ENCODE results near the gene B4GALT2.

B4GALT2 gene

DNA sequence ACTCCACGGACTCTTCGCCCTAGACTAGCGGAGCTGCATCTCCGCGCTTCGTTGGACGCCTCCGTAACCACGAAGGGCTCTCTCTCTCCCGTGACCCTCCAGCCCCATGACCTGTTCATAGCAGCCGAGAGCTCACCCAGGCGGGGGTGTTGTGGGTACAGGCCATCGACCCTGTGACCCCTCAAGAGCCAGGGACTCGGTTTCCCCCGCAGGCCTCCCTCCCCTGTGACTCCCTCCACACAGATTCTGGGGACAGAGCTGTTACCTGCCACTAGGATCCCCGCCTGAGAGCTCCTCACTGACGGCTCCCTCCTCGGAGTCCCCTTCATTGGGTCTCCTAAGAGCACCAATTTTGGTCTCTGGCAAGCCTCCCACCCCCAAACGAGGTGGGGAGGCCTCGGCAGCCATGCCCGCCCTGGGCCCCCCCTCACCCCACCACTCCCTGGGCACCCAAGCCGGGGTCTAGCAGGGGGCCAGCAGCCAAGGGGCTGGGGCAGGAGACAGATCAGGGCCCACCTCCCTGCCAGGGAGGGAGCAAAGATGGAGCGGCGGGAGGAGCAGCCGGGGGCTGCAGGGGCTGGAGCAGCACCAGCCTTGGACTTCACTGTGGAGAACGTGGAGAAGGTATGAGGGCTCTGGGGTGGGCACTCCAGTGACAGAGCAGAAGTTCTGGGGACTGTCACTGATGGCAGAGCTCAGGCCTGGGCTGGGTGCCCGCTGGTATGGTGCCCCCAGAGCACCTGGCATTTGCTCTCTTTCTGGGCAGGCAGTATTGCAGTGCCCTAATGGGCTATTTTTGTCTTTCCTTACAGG is 31.7 kb upstream of the B4GALT2 start:
- DNase-seq = no peak

DNA sequence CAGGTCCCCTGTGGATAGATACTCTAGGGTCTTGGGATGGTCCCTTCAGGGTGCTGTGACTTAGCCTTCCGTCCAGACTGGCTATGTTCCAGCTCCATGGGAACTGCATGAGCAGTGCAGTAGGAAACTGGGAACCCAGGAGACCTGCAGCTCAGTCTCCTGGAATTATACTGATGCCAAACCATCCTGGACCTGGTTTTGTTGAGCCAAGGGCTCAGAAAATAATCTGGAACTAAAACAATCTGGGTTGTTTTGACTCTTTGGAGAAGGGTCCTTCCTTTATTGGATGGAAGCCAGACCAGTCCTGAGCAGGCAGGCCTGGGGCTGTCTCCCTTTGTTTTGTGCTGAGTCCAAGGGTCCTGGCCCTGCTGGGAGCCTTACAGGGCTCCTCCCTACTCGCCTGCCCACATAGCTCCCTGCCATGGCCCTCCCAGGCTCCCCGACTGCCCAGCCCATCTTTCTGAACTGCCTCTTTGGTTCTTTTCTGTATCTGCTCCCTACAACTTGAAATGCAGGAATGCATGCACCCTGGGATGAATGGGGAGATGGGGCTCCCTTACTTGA is 31.1 kb upstream of the B4GALT2 start:
- no peak for DNase-seq

DNA sequence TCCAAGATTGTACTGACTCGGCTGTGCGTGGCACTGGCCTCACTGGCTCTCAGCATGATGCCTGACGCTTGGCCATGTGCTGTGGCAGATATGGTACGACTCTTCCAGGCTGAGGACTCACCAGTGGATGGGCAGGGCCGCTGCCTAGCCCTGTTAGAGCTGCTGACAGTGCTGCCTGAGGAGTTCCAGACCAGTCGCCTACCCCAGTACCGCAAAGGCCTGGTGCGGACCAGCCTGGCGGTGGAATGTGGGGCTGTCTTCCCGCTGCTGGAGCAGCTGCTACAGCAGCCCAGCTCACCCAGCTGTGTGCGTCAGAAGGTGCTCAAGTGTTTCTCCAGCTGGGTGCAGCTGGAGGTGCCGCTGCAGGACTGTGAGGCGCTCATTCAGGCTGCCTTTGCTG is 29.3 kb upstream of the B4GALT2 start:
- DNase-seq = no peak

DNA sequence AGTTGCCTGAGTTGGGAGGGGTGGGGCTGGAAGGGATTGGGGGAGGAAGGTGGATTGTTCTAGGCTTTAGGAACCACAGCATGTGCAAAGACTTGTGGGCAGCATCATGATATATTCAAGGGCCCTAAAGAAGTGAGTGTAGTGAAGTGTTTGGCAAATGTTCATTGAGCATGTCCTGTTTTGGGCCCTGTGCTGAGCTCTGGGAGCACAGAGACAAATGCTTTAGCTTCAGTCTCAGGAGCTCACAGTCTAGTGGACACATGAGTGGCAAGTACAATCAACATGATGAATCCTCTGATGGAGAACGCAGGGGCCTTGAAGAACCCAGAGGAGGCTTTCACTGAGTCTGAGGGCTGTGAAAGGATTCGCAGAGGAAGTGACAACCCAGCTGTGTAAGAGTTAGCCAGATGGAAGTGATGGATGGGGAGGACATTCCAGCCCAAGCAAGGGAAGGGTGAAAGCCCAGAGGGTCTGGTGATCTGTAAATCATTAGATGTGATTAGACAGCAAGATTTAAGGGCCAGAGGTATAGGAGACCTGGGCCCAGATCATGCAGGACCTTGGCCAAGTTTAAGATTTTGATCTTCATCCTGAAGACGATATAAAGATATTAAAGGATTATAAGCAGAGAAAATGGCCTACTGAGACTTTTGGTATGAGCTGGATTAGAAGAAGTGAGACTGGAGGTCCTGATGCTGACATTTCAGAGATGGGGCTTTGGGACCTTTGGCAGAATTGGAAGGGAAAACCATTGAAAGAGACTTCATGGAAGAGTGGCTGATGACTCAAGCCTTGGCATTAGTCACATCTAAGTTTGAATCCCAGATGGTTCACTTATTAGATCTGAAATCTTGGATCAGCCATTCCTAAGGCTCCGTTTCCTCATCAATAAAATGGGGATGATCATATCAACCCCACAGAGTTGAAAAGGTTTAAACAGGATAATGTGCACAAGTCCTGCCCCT is 27.7 kb upstream of the B4GALT2 start:
- DNase-seq = no peak

DNA sequence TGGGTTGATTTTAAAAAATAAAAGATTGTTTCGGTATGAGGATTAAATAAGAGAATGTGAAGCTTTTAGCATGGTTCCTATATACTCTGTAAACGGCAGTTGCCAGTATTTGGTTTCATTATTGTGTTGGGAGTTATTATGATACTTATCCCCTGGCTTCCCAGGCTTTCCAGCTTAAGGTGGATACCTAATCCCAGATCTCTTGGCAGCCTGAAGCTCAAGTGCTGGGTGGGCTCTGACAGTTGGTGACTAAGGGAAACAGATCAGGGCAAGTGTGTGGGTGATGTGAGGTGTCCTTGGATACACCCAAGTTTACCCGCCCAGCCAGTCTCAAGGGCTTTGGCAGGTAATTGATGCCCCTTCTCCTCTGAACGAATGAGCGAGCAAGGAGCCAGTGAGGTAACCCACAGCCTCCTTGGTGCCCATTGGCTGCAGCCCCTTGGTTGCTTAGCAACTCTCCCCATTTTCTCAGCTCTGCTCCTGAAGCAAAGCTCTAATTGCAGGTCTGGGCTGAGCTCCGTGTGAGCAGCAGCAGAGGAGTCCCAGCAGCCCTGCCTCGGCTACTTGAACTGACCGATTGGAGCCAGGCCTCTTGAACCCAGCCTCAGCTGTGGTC is 26.2 kb upstream of the B4GALT2 start:
- DNase-seq = no peak

DNA sequence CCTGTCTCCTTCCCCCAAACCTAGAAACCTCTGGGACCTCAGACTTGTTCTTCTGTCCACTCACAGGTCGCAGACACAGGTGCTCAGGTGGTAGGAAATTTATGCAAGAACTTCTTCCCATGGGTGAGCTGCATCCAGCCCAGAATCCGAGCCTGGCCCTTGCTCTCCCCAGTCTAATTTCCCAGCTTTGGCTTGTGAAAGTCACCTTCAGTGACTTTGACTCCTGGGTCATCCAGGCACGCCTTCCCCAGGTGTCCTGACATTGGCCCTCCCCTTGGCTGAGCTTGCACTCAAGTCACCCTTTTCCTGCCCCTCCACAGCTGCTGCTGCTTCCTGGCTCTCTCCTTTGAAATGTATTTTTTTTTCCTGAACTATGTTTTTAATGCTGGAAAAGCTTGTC is 25.6 kb upstream of the B4GALT2 start:
- DNase-seq = no peak

DNA sequence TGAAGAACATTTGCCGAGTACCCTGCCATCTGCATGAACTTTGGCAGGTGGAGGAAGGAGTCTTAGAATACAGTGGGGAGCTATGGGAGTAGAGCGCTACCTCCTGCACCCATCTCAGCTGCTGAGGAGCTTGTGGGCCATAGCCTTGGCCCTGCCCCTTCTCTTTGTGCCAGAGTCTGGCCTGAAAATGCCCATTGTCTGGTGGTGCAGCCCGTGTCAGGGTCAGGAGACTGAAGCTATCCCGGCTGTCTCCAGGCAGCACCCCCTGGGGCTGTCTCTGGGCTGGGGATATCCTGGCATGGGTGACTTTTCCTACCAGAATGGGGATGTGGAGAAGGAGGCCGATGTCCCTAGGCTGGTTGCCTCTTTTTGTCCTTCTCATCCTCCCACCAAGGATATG is 25.0 kb upstream of the B4GALT2 start:
- DNase-seq = no peak

DNA sequence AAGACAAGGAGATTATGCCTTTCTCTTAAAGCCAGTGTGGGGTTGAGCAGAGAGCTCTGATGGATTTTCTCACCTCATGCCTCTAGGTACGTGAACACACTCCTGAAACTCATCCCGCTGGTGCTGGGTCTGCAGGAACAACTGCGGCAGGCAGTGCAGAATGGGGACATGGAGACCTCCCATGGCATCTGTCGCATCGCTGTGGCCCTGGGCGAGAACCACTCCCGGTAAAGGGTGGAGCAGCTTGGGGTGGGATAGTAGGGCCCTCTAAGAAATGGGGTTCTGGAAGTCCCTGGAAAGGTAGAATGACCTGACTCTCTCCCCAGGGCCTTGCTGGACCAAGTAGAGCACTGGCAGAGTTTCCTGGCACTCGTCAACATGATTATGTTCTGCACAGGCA is 22.8 kb upstream of the B4GALT2 start:
- DNase-seq = no peak

DNA sequence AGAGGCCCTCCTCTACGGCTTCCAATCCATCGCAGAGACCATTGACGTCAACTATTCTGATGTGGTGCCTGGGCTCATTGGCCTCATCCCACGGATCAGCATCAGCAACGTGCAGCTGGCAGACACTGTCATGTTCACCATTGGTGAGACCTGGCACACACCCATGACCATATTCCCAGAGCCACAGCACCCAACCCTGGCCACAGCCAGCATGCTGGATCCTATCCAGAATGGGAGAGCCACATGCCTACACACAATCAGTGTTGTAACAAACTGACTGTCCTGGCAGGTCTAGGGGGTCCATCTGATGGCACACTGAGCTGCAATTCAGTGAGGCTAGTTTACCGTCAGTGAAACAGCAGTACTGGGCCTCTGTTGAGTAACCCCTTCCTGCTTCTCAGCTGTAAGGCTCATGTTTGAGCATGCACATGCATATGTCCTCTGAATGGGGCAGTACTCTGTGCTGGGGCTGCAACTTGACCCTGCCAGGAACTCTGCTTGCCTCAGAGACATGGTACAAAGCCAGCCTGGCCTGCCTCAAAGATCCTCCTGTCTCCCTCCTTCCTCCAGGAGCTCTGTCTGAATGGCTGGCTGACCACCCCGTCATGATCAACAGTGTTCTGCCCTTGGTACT is 21.5 kb upstream of the B4GALT2 start:
- DNase-seq = no peak

DNA sequence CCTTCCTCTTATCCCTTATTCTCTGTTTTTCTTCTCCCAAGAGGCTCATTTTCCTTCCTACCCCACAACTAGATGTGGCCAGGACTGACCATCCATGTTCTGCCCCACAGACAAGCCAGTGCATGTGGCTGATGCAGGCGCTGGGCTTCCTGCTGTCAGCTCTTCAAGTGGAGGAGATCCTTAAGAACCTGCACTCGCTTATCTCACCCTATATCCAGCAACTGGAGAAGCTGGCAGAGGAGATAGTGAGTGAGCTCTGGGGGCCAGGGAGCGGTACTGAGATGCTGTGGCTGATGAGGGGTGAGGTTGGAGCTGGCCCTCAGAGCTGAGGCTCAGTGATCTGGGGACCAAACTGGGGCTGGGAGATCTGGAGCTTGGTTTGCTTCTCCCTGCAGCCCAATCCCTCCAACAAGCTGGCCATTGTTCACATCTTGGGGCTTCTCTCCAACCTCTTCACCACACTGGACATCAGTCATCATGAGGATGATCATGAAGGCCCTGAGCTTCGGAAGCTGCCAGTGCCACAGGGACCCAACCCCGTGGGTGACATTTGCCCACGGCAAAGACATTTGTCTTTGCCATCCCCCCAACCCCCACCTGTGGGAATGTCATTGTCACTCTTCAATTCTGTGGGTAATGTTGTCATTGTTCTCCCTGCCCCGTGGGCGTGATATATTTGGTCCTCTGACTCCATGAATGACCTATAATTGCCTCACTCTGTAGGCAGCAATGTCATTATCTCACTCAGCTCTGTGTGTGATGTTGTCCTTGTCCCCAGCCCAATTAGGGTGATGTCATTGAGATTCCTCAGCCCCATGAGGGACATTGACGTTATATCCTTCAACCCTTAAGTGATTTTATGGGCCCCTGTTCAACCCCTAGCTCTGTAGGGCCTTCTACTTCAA is 20.4 kb upstream of the B4GALT2 start:
- DNase-seq = no peak

DNA sequence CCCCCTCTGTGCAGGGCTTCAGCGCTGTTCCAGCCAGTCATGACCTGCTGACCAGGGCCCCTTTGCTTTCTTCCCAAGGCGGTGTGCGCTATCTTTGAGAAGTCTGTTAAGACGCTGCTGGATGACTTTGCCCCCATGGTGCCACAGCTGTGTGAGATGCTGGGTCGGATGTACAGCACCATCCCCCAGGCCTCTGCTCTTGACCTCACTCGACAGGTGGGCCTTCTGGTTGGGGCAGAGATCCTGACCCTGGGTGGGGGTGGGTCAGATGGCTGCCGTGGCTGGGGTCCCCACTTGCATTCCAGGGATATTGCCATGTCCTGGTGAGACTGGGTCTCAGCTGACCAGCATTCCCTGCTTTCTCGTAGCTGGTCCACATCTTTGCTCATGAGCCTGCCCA is 18.2 kb upstream of the B4GALT2 start:
- DNase-seq = no peak

DNA sequence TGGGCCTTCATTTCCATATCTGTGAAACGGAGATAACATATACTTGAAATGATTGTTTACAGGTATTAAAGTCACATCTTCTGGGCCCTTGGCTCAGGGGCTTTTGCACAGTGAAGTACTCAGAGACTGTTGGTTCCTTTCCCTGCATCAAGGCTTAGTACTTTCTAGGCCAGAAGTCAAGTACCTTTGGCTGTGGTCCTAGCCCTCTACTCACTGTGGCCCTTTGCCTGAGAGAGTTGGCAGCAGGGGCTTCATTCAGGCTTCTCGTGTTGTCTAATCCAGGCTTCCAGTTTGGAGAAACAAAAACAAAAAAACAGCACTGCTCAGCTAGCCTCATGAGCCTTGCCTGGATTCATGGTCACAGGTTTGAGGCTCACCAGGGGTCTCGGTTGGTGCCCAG is 17.3 kb upstream of the B4GALT2 start:
- no peak for DNase-seq

DNA sequence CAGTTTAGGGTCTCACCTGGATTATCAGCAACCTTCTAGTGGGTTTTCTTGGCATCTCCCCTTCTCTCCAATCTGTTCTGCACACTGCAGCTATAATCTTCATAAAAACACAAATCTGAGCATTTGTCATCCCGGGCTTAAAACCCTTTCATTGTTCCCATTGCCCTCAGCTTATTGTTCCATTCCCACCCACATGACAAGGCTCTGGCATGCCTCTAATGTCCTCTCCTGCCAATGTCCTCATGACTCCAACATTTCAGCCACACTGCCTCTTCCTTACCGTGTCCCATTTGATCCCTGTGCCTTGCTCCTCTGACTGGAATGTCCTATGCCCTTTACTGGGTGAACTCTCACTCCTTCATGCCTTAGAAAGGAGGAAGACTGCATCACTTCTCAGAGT is 16.7 kb upstream of the B4GALT2 start:
- no peak for DNase-seq

DNA sequence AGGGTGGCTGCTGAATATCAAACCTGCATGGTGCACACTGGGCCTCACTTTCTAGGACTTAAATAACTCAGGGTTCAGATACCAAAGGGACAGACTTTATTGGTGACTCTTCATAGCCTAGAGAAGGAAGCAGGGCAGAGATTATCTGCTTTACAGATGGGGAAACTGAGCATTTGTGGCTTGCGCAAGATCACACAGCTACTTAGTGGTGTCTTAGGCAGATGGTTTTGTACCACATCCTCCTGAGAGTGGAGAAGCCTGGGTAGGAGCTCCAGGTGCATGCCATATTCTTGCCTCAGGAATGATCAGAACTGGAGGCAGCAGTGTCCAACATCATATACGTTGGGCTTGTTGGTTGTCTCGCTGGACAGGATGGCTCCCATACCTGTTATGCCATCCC is 16.0 kb upstream of the B4GALT2 start:
- no peak for DNase-seq

DNA sequence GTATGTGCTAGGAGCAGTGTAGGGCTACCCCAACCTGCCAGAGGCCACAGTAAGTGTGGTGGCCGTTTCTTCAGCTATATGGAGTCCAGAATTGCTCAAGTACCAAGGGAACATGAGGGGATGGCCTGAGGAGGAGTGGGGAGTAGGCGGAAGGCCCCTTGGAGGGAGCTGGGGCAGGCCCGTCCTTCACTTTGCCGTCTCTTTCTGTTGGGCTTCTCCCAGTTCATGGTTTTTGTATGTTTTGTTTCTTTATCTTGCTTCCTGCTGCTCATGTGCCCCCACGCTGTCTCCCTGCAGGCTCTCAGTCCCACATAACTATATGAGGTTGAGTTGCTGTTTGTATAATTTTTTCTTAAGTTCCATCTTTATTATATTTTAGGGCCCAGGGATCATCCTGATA is 15.1 kb upstream of the B4GALT2 start:
- DNase-seq = no peak

DNA sequence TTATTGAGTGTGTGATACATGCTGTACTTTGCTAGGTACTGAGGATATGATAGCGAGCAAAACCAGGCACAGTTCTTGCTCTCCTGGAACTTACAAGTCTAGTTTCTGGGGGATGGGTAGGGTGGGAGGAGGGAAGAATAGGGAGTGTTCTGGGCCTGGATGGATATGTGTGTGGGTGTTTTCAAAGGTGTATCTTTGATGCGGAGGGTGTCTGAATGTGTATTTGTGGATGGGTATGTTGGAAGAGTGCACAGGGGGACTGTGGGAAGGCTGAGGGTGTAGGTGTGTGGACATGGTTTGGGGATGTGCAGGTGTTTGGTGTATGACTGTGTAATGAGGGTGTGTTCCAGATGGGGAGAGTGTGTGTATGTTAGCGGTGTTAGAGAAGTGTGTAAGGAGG is 13.7 kb upstream of the B4GALT2 start:
- DNase-seq = no peak

DNA sequence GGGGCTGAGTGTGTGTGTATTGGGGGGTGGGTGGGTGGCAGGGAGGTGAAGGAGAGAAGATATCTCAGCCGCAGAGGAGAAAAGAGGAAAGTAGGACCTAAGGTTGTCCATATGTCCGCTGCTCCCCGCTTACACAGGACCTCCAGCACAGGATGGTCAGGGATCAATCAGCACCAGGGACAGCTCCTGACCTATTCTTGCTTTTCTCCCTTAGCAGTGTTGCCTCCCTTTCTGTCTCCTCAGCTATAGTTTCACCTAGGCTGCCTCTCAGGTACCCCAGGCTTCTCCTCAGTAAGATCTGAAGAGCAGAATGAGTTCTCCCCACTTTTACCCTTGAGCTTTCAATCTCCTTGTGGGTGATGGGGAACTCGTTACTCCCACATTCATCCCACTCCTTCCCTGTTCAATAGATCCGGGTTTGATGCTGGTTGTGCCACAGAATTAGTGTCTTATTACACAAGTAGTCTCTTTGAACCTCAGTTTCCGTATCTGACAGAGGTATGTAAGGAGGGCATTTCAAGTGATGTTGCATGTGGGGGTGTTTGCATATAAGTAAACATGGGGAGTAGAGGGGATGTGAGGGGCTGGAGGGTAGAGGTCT is 10.6 kb upstream of the B4GALT2 start:
- no peak for DNase-seq

DNA sequence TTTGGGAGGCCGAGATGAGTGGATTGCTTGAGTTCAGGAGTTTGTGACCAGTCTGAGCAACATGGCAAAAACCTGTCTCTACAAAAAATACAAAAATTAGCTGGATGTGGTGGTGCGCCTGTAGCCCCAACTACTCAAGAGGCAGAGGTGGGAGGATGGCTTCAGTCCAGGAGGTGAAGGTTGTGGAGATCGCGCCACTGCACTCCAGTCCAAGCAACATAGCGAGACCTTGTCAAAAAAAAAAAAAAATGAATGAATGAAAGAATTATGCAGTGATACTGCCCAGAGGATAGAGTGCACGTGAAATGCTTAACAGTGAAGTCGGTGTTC is 9.6 kb upstream of the B4GALT2 start:
- no peak for DNase-seq

DNA sequence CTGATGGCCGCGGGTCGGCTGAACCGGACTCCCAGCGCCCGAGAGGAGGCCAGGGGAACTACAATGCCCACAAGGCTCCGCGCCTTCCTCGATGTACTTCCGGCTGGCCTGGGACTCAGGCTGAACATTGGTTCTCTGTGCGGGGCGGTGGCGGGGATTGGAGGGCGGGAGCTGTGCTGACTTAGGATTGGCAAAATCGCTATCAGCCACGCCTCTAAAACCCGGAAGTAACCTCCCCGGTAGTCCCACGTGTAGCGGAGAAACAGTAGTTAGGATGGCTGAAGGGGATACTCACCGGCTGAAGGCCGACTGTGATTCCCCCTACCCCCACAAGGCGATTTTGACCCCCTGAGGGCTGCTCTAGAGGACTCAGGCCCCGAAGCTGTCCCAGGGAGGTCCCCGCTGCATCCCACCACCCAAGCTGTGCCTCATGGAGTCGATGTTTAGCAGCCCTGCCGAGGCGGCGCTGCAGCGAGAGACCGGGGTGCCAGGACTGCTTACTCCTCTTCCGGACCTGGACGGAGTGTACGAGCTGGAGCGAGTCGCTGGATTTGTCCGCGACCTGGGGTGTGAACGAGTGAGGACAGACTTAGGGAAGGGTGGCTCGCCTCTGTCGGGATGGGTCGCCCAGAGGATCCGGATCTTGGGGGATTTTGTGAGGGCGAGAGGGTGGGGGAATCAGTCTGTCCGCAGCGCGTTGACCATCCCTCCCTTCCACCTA is 9.1 kb upstream of the B4GALT2 start, which contains the start of gene DPH2:
Gene DPH2, plus strand, starts transcription at position 265 of the 721 bp plus-strand sequence. Its CDS starts 166 bp downstream, at position 431.
- peak; percentile 96 for DNase-seq

DNA sequence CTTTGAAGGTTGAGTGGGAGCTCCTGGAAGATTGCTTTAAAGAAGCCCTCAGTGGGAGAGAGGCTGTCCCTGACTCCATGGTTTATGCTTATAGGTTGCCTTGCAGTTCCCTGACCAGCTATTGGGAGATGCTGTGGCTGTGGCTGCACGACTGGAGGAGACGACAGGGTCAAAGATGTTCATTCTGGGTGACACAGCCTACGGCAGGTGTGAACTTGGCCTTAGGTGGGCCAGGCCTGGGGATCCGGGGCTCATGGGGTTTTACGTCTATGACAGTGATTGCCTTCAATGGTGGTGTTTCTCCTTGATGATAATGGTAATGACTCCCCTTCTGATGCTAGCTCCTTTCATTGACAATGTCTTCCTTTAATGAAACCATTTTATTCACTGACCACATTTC is 8.5 kb upstream of the B4GALT2 start:
- DNase-seq = no peak

DNA sequence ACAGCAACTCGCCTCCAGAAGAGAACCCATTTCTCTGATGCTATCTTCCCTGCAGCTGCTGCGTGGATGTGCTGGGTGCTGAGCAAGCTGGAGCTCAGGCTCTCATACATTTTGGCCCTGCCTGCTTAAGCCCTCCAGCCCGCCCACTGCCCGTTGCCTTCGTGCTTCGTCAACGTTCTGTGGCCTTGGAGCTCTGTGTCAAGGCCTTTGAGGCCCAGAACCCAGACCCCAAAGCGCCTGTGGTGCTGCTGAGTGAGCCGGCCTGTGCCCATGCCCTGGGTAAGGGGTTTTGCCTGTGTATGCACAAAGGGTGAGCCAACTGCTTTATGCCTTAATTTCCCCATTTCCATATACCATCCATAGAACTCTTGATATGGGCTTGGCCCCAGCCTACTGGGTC is 8.1 kb upstream of the B4GALT2 start:
- DNase-seq = no peak
